HepG2 (cell line): Measurements from ENCODE around the gene MAP1LC3A. TPM values are rescaled to one million over a fixed set of nuclear protein-coding genes. Genes with fewer than 3 reads are reported as not detected.

Experiments used
- GATAD1 ChIP-seq: IDR thresholded peaks from 2 replicates; pipeline ENCODE4 v1.6.1; 2016; ENCODE audit warnings: missing genetic modification reagents, missing compliant biosample characterization
- HHEX ChIP-seq: IDR thresholded peaks from 2 replicates; pipeline ENCODE4 v1.6.1; 2016; ENCODE audit warnings: control low read depth
- KDM3A ChIP-seq: IDR thresholded peaks from 2 replicates; pipeline ENCODE4 v1.6.1; 2018; ENCODE audit warnings: low read depth, missing compliant biosample characterization
- SAFB2 ChIP-seq: sonication (generic); formaldehyde crosslinking; IDR thresholded peaks from 2 replicates; pipeline ENCODE4 v1.5.1; 2020; ENCODE audit warnings: missing genetic modification reagents, low read depth, mild to moderate bottlenecking, borderline replicate concordance
- SALL2 ChIP-seq: sonication (generic); formaldehyde crosslinking; IDR thresholded peaks from 2 replicates; pipeline ENCODE4 v1.8.1; 2023; ENCODE audit warnings: mild to moderate bottlenecking, missing genetic modification reagents, inconsistent platforms
- SOX5 ChIP-seq: IDR thresholded peaks from 2 replicates; pipeline ENCODE4 v1.6.1; 2016; ENCODE audit warnings: borderline replicate concordance
- ZBTB21 ChIP-seq: sonication (generic); formaldehyde crosslinking; IDR thresholded peaks from 2 replicates; pipeline ENCODE4 v1.4.0; 2020; ENCODE audit warnings: missing genetic modification reagents
- ZNF101 ChIP-seq: sonication (generic); formaldehyde crosslinking; IDR thresholded peaks from 2 replicates; pipeline ENCODE4 v1.4.0; 2020; ENCODE audit warnings: mild to moderate bottlenecking, low read depth, missing genetic modification reagents, borderline replicate concordance
- ZNF564 ChIP-seq: sonication (generic); formaldehyde crosslinking; IDR thresholded peaks from 2 replicates; pipeline ENCODE4 v1.8.1; 2023; ENCODE audit warnings: mild to moderate bottlenecking, missing genetic modification reagents
- ZNF839 ChIP-seq: sonication (generic); formaldehyde crosslinking; IDR thresholded peaks from 2 replicates; pipeline ENCODE4 v1.4.0; 2020; ENCODE audit warnings: missing genetic modification reagents, mild to moderate bottlenecking, borderline replicate concordance
- polyA plus RNA-seq, 8 experiments: library from polyadenylated mRNA; depleted of rRNA in 3 of 8; stranded (reverse) in 7 of 8; unstranded in 1 of 8; fragments of >200 nt; fragmentation: Illumina TruSeq in 4 of 8; extraction: Trizol in 4 of 8; gene quantifications; 2 replicates each; pipeline versions ENCODE4 v1.2.1 to v1.2.3, GENCODE V29; 2011 to 2016; ENCODE audit warnings: low read depth in 4 of 8, missing spikeins in 1 of 8, mixed read lengths in 1 of 8; ENCODE audit not compliant: insufficient read depth in 1 of 8
- total RNA-seq, 5 experiments: library from RNA; depleted of rRNA; stranded (reverse); fragments of >200 nt; fragmentation: Illumina TruSeq; extraction: Trizol; gene quantifications; 2 replicates each; pipeline ENCODE4 v1.2.3, GENCODE V29; 2016; ENCODE audit warnings: low read depth in 1 of 5
- TF ChIP-seq, protein P1 (sequence below): sonication (generic); formaldehyde crosslinking; IDR thresholded peaks from 2 replicates; pipeline ENCODE4 v1.4.0; 2020; ENCODE audit warnings: missing genetic modification reagents, borderline replicate concordance
- TF ChIP-seq, protein P2 (sequence below): sonication (generic); formaldehyde crosslinking; IDR thresholded peaks from 2 replicates; pipeline ENCODE4 v1.8.0; 2022; ENCODE audit warnings: missing genetic modification reagents, low read depth, mild to moderate bottlenecking, borderline replicate concordance
- TF ChIP-seq, protein P3 (sequence below): sonication (generic); formaldehyde crosslinking; IDR thresholded peaks from 2 replicates; pipeline ENCODE4 v1.5.0; 2020; ENCODE audit warnings: mild to moderate bottlenecking, missing genetic modification reagents, borderline replicate concordance
- TF ChIP-seq, protein P4 (sequence below): sonication (generic); formaldehyde crosslinking; IDR thresholded peaks from 2 replicates; pipeline ENCODE4 v1.5.0; 2020; ENCODE audit warnings: mild to moderate bottlenecking, missing genetic modification reagents, borderline replicate concordance

Gene MAP1LC3A
- total and polyA plus RNA-seq, 2 of the 13 experiments (the other 11 are each of a cell fraction or from before 2014, with no cell fraction given): not detected

DNA sequence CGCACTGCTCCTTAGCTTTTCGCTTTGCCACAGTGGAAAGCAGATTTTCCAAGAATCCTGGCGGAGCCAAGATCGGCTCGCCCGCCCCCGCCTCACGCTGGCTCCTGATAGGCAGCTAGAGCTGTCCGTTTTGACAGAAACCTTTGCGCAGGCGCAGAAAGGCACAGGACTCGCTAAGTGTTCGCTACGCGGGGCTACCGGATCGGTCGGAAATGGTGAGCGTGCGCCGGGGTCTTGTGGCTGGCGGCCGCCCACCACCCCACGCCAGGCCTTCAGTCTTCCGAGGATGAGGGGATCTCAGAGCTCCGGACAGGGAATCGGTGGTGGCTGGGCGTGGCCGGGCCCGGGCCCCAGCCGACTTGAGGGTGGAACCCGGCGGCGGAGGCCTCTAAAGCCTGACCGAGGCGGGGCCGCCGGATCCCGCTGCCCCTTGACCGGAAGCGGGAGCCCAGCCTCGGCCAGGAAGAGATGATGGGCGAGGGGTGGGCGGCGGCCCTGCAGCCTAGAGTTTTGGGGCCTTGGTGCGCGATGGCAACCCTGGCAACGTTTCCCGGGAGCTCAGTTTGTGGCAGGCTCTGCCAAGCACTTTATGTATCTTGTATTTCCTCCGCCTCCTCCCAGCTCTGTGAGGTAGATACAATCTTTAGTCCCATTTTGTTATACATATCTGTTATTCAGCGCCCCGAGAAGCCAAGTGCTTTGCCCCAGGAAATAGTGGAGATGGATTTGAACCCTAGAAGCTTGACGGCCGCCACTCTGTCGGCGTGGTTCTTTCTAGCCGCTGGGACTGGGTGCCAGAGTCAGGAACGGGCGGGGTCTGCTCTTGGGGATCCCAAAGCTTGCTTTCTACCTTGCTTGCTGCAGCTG lies 42.0 kb upstream of the MAP1LC3A start, which contains the start of gene DYNLRB1 (continued):
- TF ChIP-seq, protein P1, sequence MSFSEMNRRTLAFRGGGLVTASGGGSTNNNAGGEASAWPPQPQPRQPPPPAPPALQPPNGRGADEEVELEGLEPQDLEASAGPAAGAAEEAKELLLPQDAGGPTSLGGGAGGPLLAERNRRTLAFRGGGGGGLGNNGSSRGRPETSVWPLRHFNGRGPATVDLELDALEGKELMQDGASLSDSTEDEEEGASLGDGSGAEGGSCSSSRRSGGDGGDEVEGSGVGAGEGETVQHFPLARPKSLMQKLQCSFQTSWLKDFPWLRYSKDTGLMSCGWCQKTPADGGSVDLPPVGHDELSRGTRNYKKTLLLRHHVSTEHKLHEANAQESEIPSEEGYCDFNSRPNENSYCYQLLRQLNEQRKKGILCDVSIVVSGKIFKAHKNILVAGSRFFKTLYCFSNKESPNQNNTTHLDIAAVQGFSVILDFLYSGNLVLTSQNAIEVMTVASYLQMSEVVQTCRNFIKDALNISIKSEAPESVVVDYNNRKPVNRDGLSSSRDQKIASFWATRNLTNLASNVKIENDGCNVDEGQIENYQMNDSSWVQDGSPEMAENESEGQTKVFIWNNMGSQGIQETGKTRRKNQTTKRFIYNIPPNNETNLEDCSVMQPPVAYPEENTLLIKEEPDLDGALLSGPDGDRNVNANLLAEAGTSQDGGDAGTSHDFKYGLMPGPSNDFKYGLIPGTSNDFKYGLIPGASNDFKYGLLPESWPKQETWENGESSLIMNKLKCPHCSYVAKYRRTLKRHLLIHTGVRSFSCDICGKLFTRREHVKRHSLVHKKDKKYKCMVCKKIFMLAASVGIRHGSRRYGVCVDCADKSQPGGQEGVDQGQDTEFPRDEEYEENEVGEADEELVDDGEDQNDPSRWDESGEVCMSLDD: peak; percentile 40; the same call in 1 of the 2 replicates
- TF ChIP-seq, protein P2, sequence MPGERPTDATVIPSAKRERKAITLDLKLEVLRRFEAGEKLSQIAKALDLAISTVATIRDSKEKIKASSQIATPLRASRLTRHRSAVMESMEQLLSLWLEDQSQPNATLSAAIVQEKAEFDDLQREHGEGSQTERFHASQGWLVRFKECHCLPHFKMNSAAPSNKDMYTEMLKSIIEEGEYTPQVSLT (CRISPR knock-in tag): 0 out of 2 replicates have a peak, but pooled peaks have one; percentile 95
- TF ChIP-seq ZBTB21 (peak; percentile 43; the same call in 1 of the 2 replicates), ZNF564 (CRISPR knock-in tag) (no peak), SALL2 (CRISPR knock-in tag) (peak; percentile 47; the same call in 1 of the 2 replicates), ZNF839 (no peak), GATAD1 (CRISPR knock-in tag) (peak; percentile 89), SOX5 (CRISPR knock-in tag) (peak; percentile 62), HHEX (CRISPR knock-in tag) (no peak), SAFB2 (CRISPR knock-in tag) (peak; percentile 91; the same call in 1 of the 2 replicates), ZNF101 (CRISPR knock-in tag) (no peak), KDM3A (CRISPR knock-in tag) (peak; percentile 88; the same call in 1 of the 2 replicates)
- TF ChIP-seq, protein P3, sequence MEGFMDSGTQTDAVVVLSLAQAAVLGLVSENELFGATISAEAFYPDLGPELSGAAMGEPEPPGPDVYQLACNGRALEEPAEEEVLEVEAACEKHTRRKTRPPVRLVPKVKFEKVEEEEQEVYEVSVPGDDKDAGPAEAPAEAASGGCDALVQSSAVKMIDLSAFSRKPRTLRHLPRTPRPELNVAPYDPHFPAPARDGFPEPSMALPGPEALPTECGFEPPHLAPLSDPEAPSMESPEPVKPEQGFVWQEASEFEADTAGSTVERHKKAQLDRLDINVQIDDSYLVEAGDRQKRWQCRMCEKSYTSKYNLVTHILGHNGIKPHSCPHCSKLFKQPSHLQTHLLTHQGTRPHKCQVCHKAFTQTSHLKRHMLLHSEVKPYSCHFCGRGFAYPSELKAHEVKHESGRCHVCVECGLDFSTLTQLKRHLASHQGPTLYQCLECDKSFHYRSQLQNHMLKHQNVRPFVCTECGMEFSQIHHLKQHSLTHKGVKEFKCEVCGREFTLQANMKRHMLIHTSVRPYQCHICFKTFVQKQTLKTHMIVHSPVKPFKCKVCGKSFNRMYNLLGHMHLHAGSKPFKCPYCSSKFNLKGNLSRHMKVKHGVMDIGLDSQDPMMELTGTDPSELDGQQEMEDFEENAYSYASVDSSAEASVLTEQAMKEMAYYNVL: no peak
- TF ChIP-seq, protein P4, sequence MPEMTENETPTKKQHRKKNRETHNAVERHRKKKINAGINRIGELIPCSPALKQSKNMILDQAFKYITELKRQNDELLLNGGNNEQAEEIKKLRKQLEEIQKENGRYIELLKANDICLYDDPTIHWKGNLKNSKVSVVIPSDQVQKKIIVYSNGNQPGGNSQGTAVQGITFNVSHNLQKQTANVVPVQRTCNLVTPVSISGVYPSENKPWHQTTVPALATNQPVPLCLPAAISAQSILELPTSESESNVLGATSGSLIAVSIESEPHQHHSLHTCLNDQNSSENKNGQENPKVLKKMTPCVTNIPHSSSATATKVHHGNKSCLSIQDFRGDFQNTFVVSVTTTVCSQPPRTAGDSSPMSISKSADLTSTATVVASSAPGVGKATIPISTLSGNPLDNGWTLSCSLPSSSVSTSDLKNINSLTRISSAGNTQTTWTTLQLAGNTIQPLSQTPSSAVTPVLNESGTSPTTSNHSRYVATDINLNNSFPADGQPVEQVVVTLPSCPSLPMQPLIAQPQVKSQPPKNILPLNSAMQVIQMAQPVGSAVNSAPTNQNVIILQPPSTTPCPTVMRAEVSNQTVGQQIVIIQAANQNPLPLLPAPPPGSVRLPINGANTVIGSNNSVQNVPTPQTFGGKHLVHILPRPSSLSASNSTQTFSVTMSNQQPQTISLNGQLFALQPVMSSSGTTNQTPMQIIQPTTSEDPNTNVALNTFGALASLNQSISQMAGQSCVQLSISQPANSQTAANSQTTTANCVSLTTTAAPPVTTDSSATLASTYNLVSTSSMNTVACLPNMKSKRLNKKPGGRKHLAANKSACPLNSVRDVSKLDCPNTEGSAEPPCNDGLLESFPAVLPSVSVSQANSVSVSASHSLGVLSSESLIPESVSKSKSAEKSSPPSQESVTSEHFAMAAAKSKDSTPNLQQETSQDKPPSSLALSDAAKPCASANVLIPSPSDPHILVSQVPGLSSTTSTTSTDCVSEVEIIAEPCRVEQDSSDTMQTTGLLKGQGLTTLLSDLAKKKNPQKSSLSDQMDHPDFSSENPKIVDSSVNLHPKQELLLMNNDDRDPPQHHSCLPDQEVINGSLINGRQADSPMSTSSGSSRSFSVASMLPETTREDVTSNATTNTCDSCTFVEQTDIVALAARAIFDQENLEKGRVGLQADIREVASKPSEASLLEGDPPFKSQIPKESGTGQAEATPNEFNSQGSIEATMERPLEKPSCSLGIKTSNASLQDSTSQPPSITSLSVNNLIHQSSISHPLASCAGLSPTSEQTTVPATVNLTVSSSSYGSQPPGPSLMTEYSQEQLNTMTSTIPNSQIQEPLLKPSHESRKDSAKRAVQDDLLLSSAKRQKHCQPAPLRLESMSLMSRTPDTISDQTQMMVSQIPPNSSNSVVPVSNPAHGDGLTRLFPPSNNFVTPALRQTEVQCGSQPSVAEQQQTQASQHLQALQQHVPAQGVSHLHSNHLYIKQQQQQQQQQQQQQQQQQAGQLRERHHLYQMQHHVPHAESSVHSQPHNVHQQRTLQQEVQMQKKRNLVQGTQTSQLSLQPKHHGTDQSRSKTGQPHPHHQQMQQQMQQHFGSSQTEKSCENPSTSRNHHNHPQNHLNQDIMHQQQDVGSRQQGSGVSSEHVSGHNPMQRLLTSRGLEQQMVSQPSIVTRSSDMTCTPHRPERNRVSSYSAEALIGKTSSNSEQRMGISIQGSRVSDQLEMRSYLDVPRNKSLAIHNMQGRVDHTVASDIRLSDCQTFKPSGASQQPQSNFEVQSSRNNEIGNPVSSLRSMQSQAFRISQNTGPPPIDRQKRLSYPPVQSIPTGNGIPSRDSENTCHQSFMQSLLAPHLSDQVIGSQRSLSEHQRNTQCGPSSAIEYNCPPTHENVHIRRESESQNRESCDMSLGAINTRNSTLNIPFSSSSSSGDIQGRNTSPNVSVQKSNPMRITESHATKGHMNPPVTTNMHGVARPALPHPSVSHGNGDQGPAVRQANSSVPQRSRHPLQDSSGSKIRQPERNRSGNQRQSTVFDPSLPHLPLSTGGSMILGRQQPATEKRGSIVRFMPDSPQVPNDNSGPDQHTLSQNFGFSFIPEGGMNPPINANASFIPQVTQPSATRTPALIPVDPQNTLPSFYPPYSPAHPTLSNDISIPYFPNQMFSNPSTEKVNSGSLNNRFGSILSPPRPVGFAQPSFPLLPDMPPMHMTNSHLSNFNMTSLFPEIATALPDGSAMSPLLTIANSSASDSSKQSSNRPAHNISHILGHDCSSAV (CRISPR knock-in tag): peak; percentile 74; the same call in 1 of the 2 replicates
